Testis (tissue), 3 donors: Measurements from ENCODE around the gene SH3BP1. TPM values are rescaled to one million over a fixed set of nuclear protein-coding genes. Genes with fewer than 3 reads are reported as not detected.

Experiments used
- DNase-seq: peaks from one replicate; pipeline ENCODE4 v3.0.0-alpha.2; 2019
- H3K27ac ChIP-seq, 2 donors: fragments of 200-600 bp; sonication (generic); one replicate each; pipeline ENCODE4 v1.5.1; 2019
- H3K27me3 ChIP-seq: fragments of 200-600 bp; sonication (generic); one replicate; pipeline ENCODE4 v1.5.1; 2019
- H3K36me3 ChIP-seq: fragments of 200-600 bp; sonication (generic); one replicate; pipeline ENCODE4 v1.5.1; 2017; ENCODE audit warnings: low read depth; ENCODE audit errors: missing control alignments
- H3K4me1 ChIP-seq: fragments of 200-600 bp; sonication (generic); one replicate; pipeline ENCODE4 v1.5.1; 2019
- H3K4me3 ChIP-seq, 2 donors: fragments of 200-600 bp; sonication (generic); one replicate each; pipeline ENCODE4 v1.5.1; 2017 to 2019
- H3K9me3 ChIP-seq: fragments of 200-600 bp; sonication (generic); one replicate; pipeline ENCODE4 v1.5.1; 2017
- CTCF ChIP-seq, 3 experiments: fragments of 450-650 bp in 2 of 3; fragments of 200-600 bp in 1 of 3; sonication (generic) in 1 of 3; IDR thresholded peaks; one replicate each; pipeline ENCODE4 v1.5.1; 2016 to 2019; ENCODE audit warnings: antibody characterized with exemption in 3 of 3, mild to moderate bottlenecking in 2 of 3, moderate library complexity in 1 of 3
- POLR2A ChIP-seq: fragments of 450-650 bp; IDR thresholded peaks from one replicate; pipeline ENCODE4 v1.6.1; 2017; ENCODE audit warnings: antibody characterized with exemption, mild to moderate bottlenecking, moderate library complexity
- WGBS, 2 donors: methylation state at CpG; one replicate each; pipeline ENCODE4 v1.1.5; 2018; 5-methylcytosine and 5-hydroxymethylcytosine counted together
- intact Hi-C: fragments of 100-400 bp; cut with DNase I; formaldehyde crosslinking; loops from one replicate; pipeline ENCODE4 v1.15.1; 2023; ENCODE audit warnings: low total_unique reads
- polyA plus RNA-seq: library from polyadenylated mRNA; stranded (reverse); fragments of 350-450 nt; fragmentation: Illumina TruSeq; extraction: RNeasy Lipid Tissue Mini Kit (QIAGEN cat#74804); gene quantifications from one replicate; pipeline ENCODE4 v1.2.3, GENCODE V29; 2014; ENCODE audit warnings: low read depth, low replicate concordance; ENCODE audit not compliant: insufficient read depth
- total RNA-seq, 2 donors: library from RNA; depleted of rRNA; stranded (reverse); fragments of >200 nt; gene quantifications; one replicate each; pipeline ENCODE4 v1.2.3, GENCODE V29; 2016

The SH3BP1 gene
- total and polyA plus RNA-seq, 3 donors from 2014 or later = 11.9 to 23.6 (median 15.7) TPM

- H3K4me1 ChIP-seq = peaks cover 39% of the 10 kb centered on the region
- peak overlapping the region; percentile 53 to 72 for H3K27ac ChIP-seq
- intact Hi-C loops = loop anchor here (10.0 kb wide), 1 partner anchor 133 kb away; no protein-coding TSS in a partner anchor
- H3K9me3 ChIP-seq = no peaks in the 10 kb centered on the region
- no peak overlapping the region for H3K4me3 ChIP-seq
- DNase-seq = peak; percentile 70
- H3K27me3 ChIP-seq = no peaks in the 10 kb centered on the region
- 40 to 59% methylated on average over 10 to 12 of the region's 12 CpGs for WGBS, 2 donors
- TF ChIP-seq POLR2A (no peak), CTCF (IDR thresholded peaks at IDR 0.05) (peak in 1 of 3 experiments; percentile 18)
- H3K36me3 ChIP-seq = no peaks in the 10 kb centered on the region
Measured at GRCh38 chr22:37661160-37661924, 21.9 kb downstream of the SH3BP1 start.

DNA sequence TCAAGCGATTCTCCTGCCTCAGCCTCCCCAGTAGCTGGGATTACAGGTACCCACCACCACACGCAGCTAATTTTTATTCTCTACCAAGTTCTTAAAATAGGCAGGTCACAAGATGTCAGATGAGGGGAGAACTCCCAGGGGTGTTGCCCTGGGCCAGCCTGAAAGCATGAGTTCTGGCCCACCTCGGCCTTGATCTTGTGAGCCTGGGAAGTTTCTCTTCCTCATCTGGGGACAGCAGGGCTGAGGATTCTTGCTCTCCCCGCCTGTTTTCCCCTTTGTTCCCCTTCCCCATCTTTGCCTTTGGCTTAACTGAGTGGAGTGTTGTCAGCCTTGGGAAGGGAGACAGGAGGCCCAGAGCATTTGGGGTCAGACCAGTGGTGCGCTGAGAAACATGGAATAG, 22.6 kb downstream of the SH3BP1 start:
- peak overlapping the region; percentile 53 to 72 for H3K27ac ChIP-seq
- intact Hi-C loops = loop anchor here (10.0 kb wide), 1 partner anchor 133 kb away; no protein-coding TSS in a partner anchor
- H3K4me3 ChIP-seq = no peak overlapping the region
- 65 to 68% methylated on average over 5 of the region's 5 CpGs for WGBS, 2 donors
- no peak for DNase-seq
- no peaks in the 10 kb centered on the region for H3K36me3 ChIP-seq
- no peak for TF ChIP-seq CTCF (IDR thresholded peaks at IDR 0.05)
- no peak for TF ChIP-seq POLR2A
- no peaks in the 10 kb centered on the region for H3K27me3 ChIP-seq
- peaks cover 40% of the 10 kb centered on the region for H3K4me1 ChIP-seq
- no peaks in the 10 kb centered on the region for H3K9me3 ChIP-seq

- no peak for TF ChIP-seq POLR2A
- Histone ChIP-seq H3K9me3 (no peaks in the 10 kb centered on the region), H3K4me1 (peaks cover 40% of the 10 kb centered on the region), H3K4me3 (no peak overlapping the region), H3K27ac (peak overlapping the region; percentile 53 to 72), H3K36me3 (no peaks in the 10 kb centered on the region), H3K27me3 (no peaks in the 10 kb centered on the region)
- DNase-seq = no peak
- WGBS, 2 donors = 65% methylated on average over 16 of the region's 16 CpGs
- intact Hi-C loops = loop anchor here (10.0 kb wide), 1 partner anchor 131 kb away; no protein-coding TSS in a partner anchor
Measured at GRCh38 chr22:37663521-37664140, 24.2 kb downstream of the SH3BP1 start.

- TF ChIP-seq CTCF (IDR thresholded peaks at IDR 0.05) (no peak), POLR2A (no peak)
- Histone ChIP-seq H3K27me3 (no peaks in the 10 kb centered on the region), H3K4me1 (peaks cover 37% of the 10 kb centered on the region), H3K9me3 (no peaks in the 10 kb centered on the region), H3K27ac (peak overlapping the region in 1 of 2 donors; percentile 69), H3K36me3 (no peaks in the 10 kb centered on the region), H3K4me3 (no peak overlapping the region)
- 47 to 48% methylated on average over 15 to 16 of the region's 16 CpGs for WGBS, 2 donors
- DNase-seq = peak; percentile 93
- intact Hi-C loops = loop anchor here (10.0 kb wide), 1 partner anchor 130 kb away; no protein-coding TSS in a partner anchor
Measured at GRCh38 chr22:37664249-37665101, 25.0 kb downstream of the SH3BP1 start.
